PFSK-1 (cell line): Measurements from ENCODE around the gene NAT8L.

ENCODE experiments used
- FOXP2 ChIP-seq: optimal IDR thresholded peaks from 2 replicates; pipeline ENCODE3; 2011; ENCODE audit warnings: borderline replicate concordance, control low read depth, inconsistent platforms; ENCODE audit not compliant: insufficient read depth; ENCODE audit errors: extremely low read length, extremely low read depth
- POLR2AphosphoS5 ChIP-seq: IDR thresholded peaks from 2 replicates; pipeline ENCODE4 v1.6.1; 2012; ENCODE audit warnings: low read depth, mild to moderate bottlenecking, control low read depth, low read length, moderate library complexity
- SIN3A ChIP-seq: IDR thresholded peaks from 2 replicates; pipeline ENCODE4 v1.6.1; 2012; ENCODE audit warnings: mild to moderate bottlenecking, low read length, moderate library complexity, borderline replicate concordance; ENCODE audit not compliant: insufficient read depth
- TAF1 ChIP-seq: IDR thresholded peaks from 2 replicates; pipeline ENCODE4 v1.6.1; 2012; ENCODE audit warnings: low read length, control low read depth, borderline replicate concordance; ENCODE audit not compliant: insufficient read depth
- TF ChIP-seq, protein P1 (sequence below), 2 experiments: IDR thresholded peaks; 2 replicates each; pipeline versions ENCODE4 v1.6.1 to v1.8.0; 2011 to 2012; ENCODE audit warnings: low read depth in 2 of 2, low read length in 2 of 2, control low read depth in 1 of 2, inconsistent platforms in 1 of 2, mild to moderate bottlenecking in 1 of 2, moderate library complexity in 1 of 2; ENCODE audit not compliant: insufficient read depth in 1 of 2

DNA sequence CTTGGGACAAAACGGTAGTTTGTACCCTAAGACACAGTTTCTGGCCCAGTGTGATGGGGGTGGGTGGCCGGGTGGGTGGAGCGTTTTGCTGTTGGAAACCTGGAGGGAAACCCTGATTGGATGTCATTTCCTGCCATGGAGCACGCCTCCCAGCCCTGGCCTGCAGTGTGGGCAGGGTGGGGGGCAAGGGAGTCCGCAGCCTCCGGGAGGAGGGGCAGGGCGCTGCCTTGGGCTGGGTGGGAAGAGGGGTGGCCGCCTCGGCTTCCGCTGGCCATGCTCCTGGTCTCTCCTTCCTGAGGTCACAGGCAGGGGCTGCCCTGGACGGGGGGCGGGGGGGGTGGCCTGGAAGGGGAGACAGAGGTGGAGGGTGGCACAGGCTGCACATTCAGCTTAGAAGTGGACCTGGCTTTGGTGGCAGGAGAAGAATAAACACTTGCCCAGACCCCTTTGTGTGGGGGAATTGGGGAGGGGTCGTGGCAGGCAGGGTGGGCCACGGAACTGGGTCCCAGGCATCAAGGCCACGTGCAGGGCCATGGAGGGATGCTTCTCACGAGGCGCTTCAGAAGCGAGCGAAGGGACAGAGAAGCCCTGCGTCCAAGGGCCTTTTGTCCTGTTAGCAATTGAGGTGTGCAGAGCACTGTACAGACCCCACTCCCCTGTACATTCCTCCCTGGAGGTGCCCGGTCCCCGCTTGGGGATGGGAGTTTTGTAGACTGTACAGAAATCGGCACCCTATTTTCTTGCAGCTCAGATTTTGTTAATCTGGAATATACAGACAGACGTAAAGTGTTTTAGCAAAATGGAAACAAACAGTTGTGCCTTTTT, 6.2 kb downstream of the NAT8L start:
- TF ChIP-seq, protein P1, sequence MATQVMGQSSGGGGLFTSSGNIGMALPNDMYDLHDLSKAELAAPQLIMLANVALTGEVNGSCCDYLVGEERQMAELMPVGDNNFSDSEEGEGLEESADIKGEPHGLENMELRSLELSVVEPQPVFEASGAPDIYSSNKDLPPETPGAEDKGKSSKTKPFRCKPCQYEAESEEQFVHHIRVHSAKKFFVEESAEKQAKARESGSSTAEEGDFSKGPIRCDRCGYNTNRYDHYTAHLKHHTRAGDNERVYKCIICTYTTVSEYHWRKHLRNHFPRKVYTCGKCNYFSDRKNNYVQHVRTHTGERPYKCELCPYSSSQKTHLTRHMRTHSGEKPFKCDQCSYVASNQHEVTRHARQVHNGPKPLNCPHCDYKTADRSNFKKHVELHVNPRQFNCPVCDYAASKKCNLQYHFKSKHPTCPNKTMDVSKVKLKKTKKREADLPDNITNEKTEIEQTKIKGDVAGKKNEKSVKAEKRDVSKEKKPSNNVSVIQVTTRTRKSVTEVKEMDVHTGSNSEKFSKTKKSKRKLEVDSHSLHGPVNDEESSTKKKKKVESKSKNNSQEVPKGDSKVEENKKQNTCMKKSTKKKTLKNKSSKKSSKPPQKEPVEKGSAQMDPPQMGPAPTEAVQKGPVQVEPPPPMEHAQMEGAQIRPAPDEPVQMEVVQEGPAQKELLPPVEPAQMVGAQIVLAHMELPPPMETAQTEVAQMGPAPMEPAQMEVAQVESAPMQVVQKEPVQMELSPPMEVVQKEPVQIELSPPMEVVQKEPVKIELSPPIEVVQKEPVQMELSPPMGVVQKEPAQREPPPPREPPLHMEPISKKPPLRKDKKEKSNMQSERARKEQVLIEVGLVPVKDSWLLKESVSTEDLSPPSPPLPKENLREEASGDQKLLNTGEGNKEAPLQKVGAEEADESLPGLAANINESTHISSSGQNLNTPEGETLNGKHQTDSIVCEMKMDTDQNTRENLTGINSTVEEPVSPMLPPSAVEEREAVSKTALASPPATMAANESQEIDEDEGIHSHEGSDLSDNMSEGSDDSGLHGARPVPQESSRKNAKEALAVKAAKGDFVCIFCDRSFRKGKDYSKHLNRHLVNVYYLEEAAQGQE (IDR thresholded peaks at IDR 0.05; ENCODE audit: insufficient read depth in 1 of 2, low read depth in 2 of 2, low read length in 2 of 2), result no peak
- TF ChIP-seq TAF1, result no peak
- no peak for TF ChIP-seq SIN3A
- no peak for TF ChIP-seq POLR2AphosphoS5
- TF ChIP-seq FOXP2, result no peak
